ENCODE results near the gene MAP3K21. TPM values are rescaled to one million over a fixed set of nuclear protein-coding genes. Genes with fewer than 3 reads are reported as not detected.

Gene MAP3K21
- total RNA-seq, 6 experiments from 2014 or later = 0.06 to 0.09 (median 0.09) TPM; not detected in 3

GRCh38 chr1:233412812-233413211, 85.3 kb downstream of the MAP3K21 start:
- no peak for TF ChIP-seq CTCF (IDR thresholded peaks at IDR 0.05)
- H3K27me3 Mint-ChIP-seq (ENCODE audit: insufficient read depth) = no peaks in the 10 kb centered on the region
- H3K27ac Mint-ChIP-seq = no peak overlapping the region
- H3K4me1 Mint-ChIP-seq (ENCODE audit: low read depth) = no peaks in the 10 kb centered on the region
- H3K9me3 Mint-ChIP-seq = peaks cover 27% of the 10 kb centered on the region
- no peak overlapping the region for H3K4me3 Mint-ChIP-seq
- H3K36me3 Mint-ChIP-seq (ENCODE audit: low read depth) = no peaks in the 10 kb centered on the region
- no peak for DNase-seq

- no peak for DNase-seq
- Mint-ChIP-seq H3K27ac (no peak overlapping the region), H3K27me3 (ENCODE audit: insufficient read depth) (no peaks in the 10 kb centered on the region), H3K9me3 (peaks cover 35% of the 10 kb centered on the region), H3K4me1 (ENCODE audit: low read depth) (no peaks in the 10 kb centered on the region), H3K36me3 (ENCODE audit: low read depth) (no peaks in the 10 kb centered on the region), H3K4me3 (no peak overlapping the region)
- TF ChIP-seq CTCF (IDR thresholded peaks at IDR 0.05) = no peak
Observed at GRCh38 chr1:233421293-233421692, 93.8 kb downstream of the MAP3K21 start.

GRCh38 chr1:233424779-233425178, 97.3 kb downstream of the MAP3K21 start:
- Mint-ChIP-seq H3K4me1 (ENCODE audit: low read depth) (no peaks in the 10 kb centered on the region), H3K36me3 (ENCODE audit: low read depth) (no peaks in the 10 kb centered on the region), H3K9me3 (peaks cover 37% of the 10 kb centered on the region; the same call in 1 of the 2 replicates), H3K4me3 (no peak overlapping the region), H3K27ac (no peak overlapping the region), H3K27me3 (ENCODE audit: insufficient read depth) (no peaks in the 10 kb centered on the region)
- DNase-seq = no peak
- no peak for TF ChIP-seq CTCF (IDR thresholded peaks at IDR 0.05)

- Mint-ChIP-seq H3K4me3 (no peak overlapping the region), H3K4me1 (ENCODE audit: low read depth) (no peaks in the 10 kb centered on the region), H3K9me3 (peaks cover 51% of the 10 kb centered on the region), H3K36me3 (ENCODE audit: low read depth) (no peaks in the 10 kb centered on the region), H3K27ac (no peak overlapping the region), H3K27me3 (ENCODE audit: insufficient read depth) (no peaks in the 10 kb centered on the region)
- TF ChIP-seq CTCF (IDR thresholded peaks at IDR 0.05) = no peak
- no peak for DNase-seq
Observed at GRCh38 chr1:233427907-233428306, 100.4 kb downstream of the MAP3K21 start.

- TF ChIP-seq CTCF (IDR thresholded peaks at IDR 0.05) = no peak
- Mint-ChIP-seq H3K27me3 (ENCODE audit: insufficient read depth) (peaks cover 2% of the 10 kb centered on the region), H3K9me3 (peaks cover 58% of the 10 kb centered on the region), H3K36me3 (ENCODE audit: low read depth) (no peaks in the 10 kb centered on the region; the same call in 1 of the 2 replicates), H3K4me3 (no peak overlapping the region), H3K4me1 (ENCODE audit: low read depth) (no peaks in the 10 kb centered on the region), H3K27ac (no peak overlapping the region)
- DNase-seq = no peak
Observed at GRCh38 chr1:233431753-233432403, 104.4 kb downstream of the MAP3K21 start.

All from HFFc6 (cell line).